Measurements from ENCODE around the gene POMP.
A peak's percentile ranks its signal among the peaks of the same experiment; 100 is the strongest.

POMP gene

GRCh38 chr13:28685892-28686291 is 27.0 kb downstream of the POMP start:
- no peak for TF ChIP-seq EGR1 (IDR thresholded peaks at IDR 0.05)

- peak; percentile 51 for TF ChIP-seq TEAD4 (IDR thresholded peaks at IDR 0.05)
These were observed 34.9 kb downstream of the POMP start for GRCh38 chr13:28693605-28694491.

- no peak for TF ChIP-seq MAX (IDR thresholded peaks at IDR 0.05)
- no peak for TF ChIP-seq EP300 (IDR thresholded peaks at IDR 0.05; ENCODE audit: borderline replicate concordance)
- no peak for TF ChIP-seq USF1 (IDR thresholded peaks at IDR 0.05)
- TF ChIP-seq TAF1 (IDR thresholded peaks at IDR 0.05; ENCODE audit: low read depth), result no peak
- TF ChIP-seq CEBPB (IDR thresholded peaks at IDR 0.05), result no peak
- TF ChIP-seq ZBTB7A (IDR thresholded peaks at IDR 0.05; ENCODE audit: low read depth), result no peak
- TF ChIP-seq REST (IDR thresholded peaks at IDR 0.05; ENCODE audit: low read depth), result no peak
- TF ChIP-seq YY1 (IDR thresholded peaks at IDR 0.05; ENCODE audit: low read depth), result no peak
- no peak for TF ChIP-seq FOXM1 (IDR thresholded peaks at IDR 0.05; ENCODE audit: borderline replicate concordance, low read depth)
These were observed 38.5 kb downstream of the POMP start for GRCh38 chr13:28697441-28697840.

- TF ChIP-seq CEBPB (IDR thresholded peaks at IDR 0.05), result no peak
- TF ChIP-seq YY1 (IDR thresholded peaks at IDR 0.05; ENCODE audit: low read depth), result no peak
- TF ChIP-seq TCF12 (IDR thresholded peaks at IDR 0.05; ENCODE audit: low read depth), result no peak
- TF ChIP-seq RAD21 (IDR thresholded peaks at IDR 0.05; ENCODE audit: low read depth), result no peak
- no peak for TF ChIP-seq NFIC (IDR thresholded peaks at IDR 0.05)
These were observed 40.3 kb downstream of the POMP start for GRCh38 chr13:28699246-28699645.

GRCh38 chr13:28704282-28704681 is 45.4 kb downstream of the POMP start:
- no peak for TF ChIP-seq CREB1 (IDR thresholded peaks at IDR 0.05; ENCODE audit: low read depth)
- no peak for TF ChIP-seq MAX (IDR thresholded peaks at IDR 0.05)
- no peak for TF ChIP-seq REST (IDR thresholded peaks at IDR 0.05; ENCODE audit: low read depth)
- no peak for TF ChIP-seq CEBPB (IDR thresholded peaks at IDR 0.05)
- no peak for TF ChIP-seq EP300 (IDR thresholded peaks at IDR 0.05; ENCODE audit: borderline replicate concordance)
- TF ChIP-seq EGR1 (IDR thresholded peaks at IDR 0.05), result no peak

- no peak for TF ChIP-seq RAD21 (IDR thresholded peaks at IDR 0.05; ENCODE audit: low read depth)
- no peak for TF ChIP-seq CREB1 (IDR thresholded peaks at IDR 0.05; ENCODE audit: low read depth)
- TF ChIP-seq TCF12 (IDR thresholded peaks at IDR 0.05; ENCODE audit: low read depth), result no peak
- TF ChIP-seq ZBTB7A (IDR thresholded peaks at IDR 0.05; ENCODE audit: low read depth), result no peak
These were observed 46.0 kb downstream of the POMP start for GRCh38 chr13:28704919-28705318.

GRCh38 chr13:28705461-28706083 is 46.6 kb downstream of the POMP start:
- TF ChIP-seq REST (IDR thresholded peaks at IDR 0.05; ENCODE audit: low read depth), result no peak
- no peak for TF ChIP-seq CREB1 (IDR thresholded peaks at IDR 0.05; ENCODE audit: low read depth)
- no peak for TF ChIP-seq EGR1 (IDR thresholded peaks at IDR 0.05)
- no peak for TF ChIP-seq MAX (IDR thresholded peaks at IDR 0.05)
- no peak for TF ChIP-seq USF1 (IDR thresholded peaks at IDR 0.05)
- TF ChIP-seq FOXM1 (IDR thresholded peaks at IDR 0.05; ENCODE audit: borderline replicate concordance, low read depth), result no peak
- no peak for TF ChIP-seq ZBTB7A (IDR thresholded peaks at IDR 0.05; ENCODE audit: low read depth)
- TF ChIP-seq TEAD4 (IDR thresholded peaks at IDR 0.05), result no peak
- TF ChIP-seq EP300 (IDR thresholded peaks at IDR 0.05; ENCODE audit: borderline replicate concordance), result no peak
- TF ChIP-seq NFIC (IDR thresholded peaks at IDR 0.05), result no peak
- TF ChIP-seq YY1 (IDR thresholded peaks at IDR 0.05; ENCODE audit: low read depth), result no peak
- TF ChIP-seq CEBPB (IDR thresholded peaks at IDR 0.05), result no peak
- TF ChIP-seq TAF1 (IDR thresholded peaks at IDR 0.05; ENCODE audit: low read depth), result no peak
- TF ChIP-seq RAD21 (IDR thresholded peaks at IDR 0.05; ENCODE audit: low read depth), result no peak
- TF ChIP-seq TCF12 (IDR thresholded peaks at IDR 0.05; ENCODE audit: low read depth), result no peak

Data from Ishikawa (cell line).